Stimulated activated naive CD8-positive, alpha-beta T cell treated with anti-CD3 and anti-CD28 coated beads, Interleukin-15, amount 100 ng/mL, for 72 hours (primary cell): ENCODE data around the gene WNK2.

Experiments used
- ATAC-seq: fragments of 150-1000 bp; cut with Tn5 transposase; 2 replicates; pipeline ENCODE4 v1.10.0; 2021; ENCODE audit warnings: mild to moderate bottlenecking, moderate library complexity
- DNase-seq, 2 donors: peaks; one replicate each; pipeline ENCODE4 v3.0.0; 2021 to 2022
- H3K27ac Mint-ChIP-seq, 2 donors: one replicate each; pipeline ENCODE4 v1.8.0; 2022; ENCODE audit warnings: mild to moderate bottlenecking in 2 of 2, mixed read lengths in 2 of 2, moderate library complexity in 2 of 2
- H3K27me3 Mint-ChIP-seq: one replicate; pipeline ENCODE4 v1.8.0; 2022; ENCODE audit warnings: mixed read lengths
- H3K4me1 Mint-ChIP-seq: one replicate; pipeline ENCODE4 v1.8.0; 2022; ENCODE audit warnings: mild to moderate bottlenecking, mixed read lengths
- H3K4me3 Mint-ChIP-seq, 2 donors: one replicate each; pipeline ENCODE4 v1.8.0; 2022; ENCODE audit warnings: mild to moderate bottlenecking in 2 of 2, mixed read lengths in 2 of 2, moderate library complexity in 1 of 2
- H3K9me3 Mint-ChIP-seq, 2 donors: one replicate each; pipeline ENCODE4 v1.8.0; 2022; ENCODE audit warnings: mixed read lengths in 2 of 2

WNK2 gene

GRCh38 chr9:93286252-93287188 is 102.6 kb downstream of the WNK2 start:
- Mint-ChIP-seq H3K4me1 (no peaks in the 10 kb centered on the region), H3K27me3 (peaks cover 11% of the 10 kb centered on the region)

GRCh38 chr9:93287189-93287552 is 103.2 kb downstream of the WNK2 start:
- Mint-ChIP-seq H3K4me1 (no peaks in the 10 kb centered on the region), H3K4me3 (no peak overlapping the region), H3K9me3 (no peaks in the 10 kb centered on the region), H3K27me3 (peaks cover 4% of the 10 kb centered on the region), H3K27ac (no peak overlapping the region)
- ATAC-seq (no peak), DNase-seq (no peak)

More at GRCh38 chr9:93286252-93287188, 102.6 kb downstream of the WNK2 start:
- Mint-ChIP-seq H3K9me3 (no peaks in the 10 kb centered on the region), H3K4me3 (no peak overlapping the region), H3K27ac (no peak overlapping the region)
- ATAC-seq (no peak), DNase-seq (no peak)

- H3K27ac Mint-ChIP-seq: no peak overlapping the region
- DNase-seq (no peak), ATAC-seq (no peak)
- H3K9me3 Mint-ChIP-seq: no peaks in the 10 kb centered on the region
- H3K4me1 Mint-ChIP-seq: no peaks in the 10 kb centered on the region
- no peaks in the 10 kb centered on the region for H3K27me3 Mint-ChIP-seq
- no peak overlapping the region for H3K4me3 Mint-ChIP-seq
These were observed 103.7 kb downstream of the WNK2 start for GRCh38 chr9:93287593-93287992.

- no peaks in the 10 kb centered on the region for H3K4me1 Mint-ChIP-seq
- H3K27me3 Mint-ChIP-seq: no peaks in the 10 kb centered on the region
- H3K27ac Mint-ChIP-seq: no peak overlapping the region
- H3K4me3 Mint-ChIP-seq: no peak overlapping the region
- ATAC-seq: no peak
- no peak for DNase-seq
- H3K9me3 Mint-ChIP-seq: no peaks in the 10 kb centered on the region
These were observed 104.4 kb downstream of the WNK2 start for GRCh38 chr9:93288341-93288740.

GRCh38 chr9:93288891-93289883 is 105.2 kb downstream of the WNK2 start:
- ATAC-seq (peak; percentile 41), DNase-seq (no peak)
- H3K4me1 Mint-ChIP-seq: no peaks in the 10 kb centered on the region
- no peak overlapping the region for H3K4me3 Mint-ChIP-seq
- H3K27ac Mint-ChIP-seq: no peak overlapping the region
- no peaks in the 10 kb centered on the region for H3K27me3 Mint-ChIP-seq
- no peaks in the 10 kb centered on the region for H3K9me3 Mint-ChIP-seq

GRCh38 chr9:93290495-93291434 is 106.8 kb downstream of the WNK2 start:
- no peaks in the 10 kb centered on the region for H3K9me3 Mint-ChIP-seq
- no peak for ATAC-seq
- H3K27me3 Mint-ChIP-seq: no peaks in the 10 kb centered on the region
- no peak overlapping the region for H3K4me3 Mint-ChIP-seq
- no peaks in the 10 kb centered on the region for H3K4me1 Mint-ChIP-seq
- H3K27ac Mint-ChIP-seq: no peak overlapping the region
- no peak for DNase-seq

- Mint-ChIP-seq H3K4me3 (no peak overlapping the region), H3K27ac (no peak overlapping the region), H3K27me3 (no peaks in the 10 kb centered on the region), H3K4me1 (no peaks in the 10 kb centered on the region), H3K9me3 (no peaks in the 10 kb centered on the region)
- no peak for DNase-seq
- ATAC-seq: no peak
These were observed 107.8 kb downstream of the WNK2 start for GRCh38 chr9:93291536-93292287.

- H3K27ac Mint-ChIP-seq: no peak overlapping the region
- no peak for DNase-seq
- no peaks in the 10 kb centered on the region for H3K9me3 Mint-ChIP-seq
- H3K4me3 Mint-ChIP-seq: no peak overlapping the region
- no peak for ATAC-seq
- no peaks in the 10 kb centered on the region for H3K27me3 Mint-ChIP-seq
- peaks cover 5% of the 10 kb centered on the region for H3K4me1 Mint-ChIP-seq
These were observed 108.3 kb downstream of the WNK2 start for GRCh38 chr9:93292288-93292615.

- Mint-ChIP-seq H3K27ac (no peak overlapping the region), H3K4me1 (peaks cover 10% of the 10 kb centered on the region), H3K4me3 (no peak overlapping the region), H3K27me3 (no peaks in the 10 kb centered on the region), H3K9me3 (no peaks in the 10 kb centered on the region)
- ATAC-seq: no peak
- no peak for DNase-seq
These were observed 108.9 kb downstream of the WNK2 start for GRCh38 chr9:93292664-93293328.

GRCh38 chr9:93294011-93294410 is 110.1 kb downstream of the WNK2 start:
- no peaks in the 10 kb centered on the region for H3K9me3 Mint-ChIP-seq
- H3K27ac Mint-ChIP-seq: peak overlapping the region; percentile 1 to 42
- H3K4me1 Mint-ChIP-seq: peaks cover 12% of the 10 kb centered on the region
- no peak for DNase-seq
- no peak for ATAC-seq
- H3K4me3 Mint-ChIP-seq: no peak overlapping the region
- H3K27me3 Mint-ChIP-seq: no peaks in the 10 kb centered on the region

- DNase-seq (no peak), ATAC-seq (no peak)
- Mint-ChIP-seq H3K4me1 (peaks cover 12% of the 10 kb centered on the region), H3K9me3 (no peaks in the 10 kb centered on the region), H3K27me3 (no peaks in the 10 kb centered on the region), H3K27ac (no peak overlapping the region), H3K4me3 (no peak overlapping the region)
These were observed 111.1 kb downstream of the WNK2 start for GRCh38 chr9:93295031-93295430.

- DNase-seq: no peak
- Mint-ChIP-seq H3K27me3 (no peaks in the 10 kb centered on the region), H3K9me3 (no peaks in the 10 kb centered on the region), H3K27ac (no peak overlapping the region), H3K4me1 (peaks cover 12% of the 10 kb centered on the region), H3K4me3 (no peak overlapping the region)
- ATAC-seq: peak; percentile 36
These were observed 111.6 kb downstream of the WNK2 start for GRCh38 chr9:93295456-93296076.

GRCh38 chr9:93296889-93297480 is 113.0 kb downstream of the WNK2 start:
- Mint-ChIP-seq H3K4me1 (peaks cover 16% of the 10 kb centered on the region), H3K4me3 (no peak overlapping the region), H3K27me3 (no peaks in the 10 kb centered on the region), H3K9me3 (no peaks in the 10 kb centered on the region), H3K27ac (no peak overlapping the region)
- ATAC-seq: no peak
- DNase-seq: no peak
